NCI-H1694 treated with DMSO at 0.1 percent for 48 hours (cell line): Measurements from ENCODE around the gene PAX3.
A peak's percentile ranks its signal among the peaks of the same experiment; 100 is the strongest.

Experiments
- DNase-seq: peaks from one replicate; lab custom pipeline; 2025; lab: John Stamatoyannopoulos, UW

Gene PAX3

GRCh38 chr2:222298311-222299150, at the start of gene PAX3:
TSS of gene PAX3 (minus strand) at chr2:222298998. CDS start at chr2:222298615, 383 bp downstream.
- peak; percentile 79 for DNase-seq

GRCh38 chr2:222341331-222341730, 42.5 kb upstream of the PAX3 start:
- DNase-seq = no peak

- no peak for DNase-seq
Measured at GRCh38 chr2:222338374-222338773, 39.6 kb upstream of the PAX3 start.

GRCh38 chr2:222336931-222337330, 38.1 kb upstream of the PAX3 start:
- no peak for DNase-seq

- no peak for DNase-seq
Measured at GRCh38 chr2:222336442-222336841, 37.6 kb upstream of the PAX3 start.

- no peak for DNase-seq
Measured at GRCh38 chr2:222334914-222335313, 36.1 kb upstream of the PAX3 start.

- DNase-seq = no peak
Measured at GRCh38 chr2:222333397-222333796, 34.6 kb upstream of the PAX3 start.

- DNase-seq = no peak
Measured at GRCh38 chr2:222332116-222332515, 33.3 kb upstream of the PAX3 start.

- DNase-seq = no peak
Measured at GRCh38 chr2:222330910-222331309, 32.1 kb upstream of the PAX3 start.

GRCh38 chr2:222322236-222322635, 23.4 kb upstream of the PAX3 start:
- DNase-seq = no peak

GRCh38 chr2:222320436-222321395, 21.9 kb upstream of the PAX3 start:
- DNase-seq = no peak

GRCh38 chr2:222319586-222320435, 21.0 kb upstream of the PAX3 start:
- peak; percentile 42 for DNase-seq

- peak; percentile 59 for DNase-seq
Measured at GRCh38 chr2:222318712-222319585, 20.2 kb upstream of the PAX3 start.

- peak; percentile 83 for DNase-seq
Measured at GRCh38 chr2:222318026-222318711, 19.4 kb upstream of the PAX3 start.

- DNase-seq = no peak
Measured at GRCh38 chr2:222315443-222316121, 16.8 kb upstream of the PAX3 start.

GRCh38 chr2:222313816-222314215, 15.0 kb upstream of the PAX3 start:
- no peak for DNase-seq

GRCh38 chr2:222311978-222312738, 13.4 kb upstream of the PAX3 start:
- DNase-seq = no peak

- DNase-seq = no peak
Measured at GRCh38 chr2:222311319-222311977, 12.7 kb upstream of the PAX3 start.
